Measurements from ENCODE around the gene NPFFR2.

- TF ChIP-seq CTCF (IDR thresholded peaks at IDR 0.05) (no peak), POLR2A (IDR thresholded peaks at IDR 0.05) (no peak), POLR2AphosphoS5 (IDR thresholded peaks at IDR 0.05) (no peak), EP300 (IDR thresholded peaks at IDR 0.05) (no peak)
Measured at GRCh38 chr4:72067051-72067450, 35.3 kb downstream of the NPFFR2 start.

All from sigmoid colon (tissue), 4 donors.